Natural killer cell (primary cell): ENCODE measurements around the gene EPS15. TPM values are rescaled to one million over a fixed set of nuclear protein-coding genes. Genes with fewer than 3 reads are reported as not detected.
A peak's percentile ranks its signal among the peaks of the same experiment; 100 is the strongest.

Experiments
- ATAC-seq, 3 donors: fragments of 150-1000 bp in 2 of 3; fragments of 200-7000 bp in 1 of 3; cut with Tn5 transposase; 1 replicate in 1 of 3; 2 replicates in 2 of 3; pipeline ENCODE4 v1.10.0; 2021; ENCODE audit warnings: mild to moderate bottlenecking in 2 of 3, moderate library complexity in 2 of 3
- DNase-seq, 2 donors: peaks; one replicate each; pipeline versions ENCODE4 v3.0.0 to v3.0.0-alpha.2; 2013 to 2021; ENCODE audit warnings: mixed read lengths in 1 of 2
- H3K27ac ChIP-seq: one replicate; pipeline ENCODE4 v1.5.1; 2013; ENCODE audit warnings: mild to moderate bottlenecking, low read length
- H3K27me3 ChIP-seq: one replicate; pipeline ENCODE4 v1.6.1; 2013; ENCODE audit warnings: low read length; ENCODE audit not compliant: control insufficient read depth, insufficient read depth
- H3K36me3 ChIP-seq: one replicate; pipeline ENCODE4 v1.6.1; 2013; ENCODE audit warnings: low read length; ENCODE audit not compliant: control insufficient read depth, insufficient read depth
- H3K4me1 ChIP-seq: one replicate; pipeline ENCODE4 v1.6.1; 2013; ENCODE audit warnings: low read length; ENCODE audit not compliant: control insufficient read depth, insufficient read depth
- H3K4me3 ChIP-seq: one replicate; pipeline ENCODE4 v1.5.1; 2013; ENCODE audit warnings: low read length
- H3K9me3 ChIP-seq: one replicate; pipeline ENCODE4 v1.6.1; 2013; ENCODE audit warnings: low read length; ENCODE audit not compliant: control insufficient read depth, insufficient read depth
- H3K27ac Mint-ChIP-seq, 2 donors: one replicate each; pipeline ENCODE4 v1.8.0; 2022; ENCODE audit warnings: mild to moderate bottlenecking in 2 of 2, mixed read lengths in 2 of 2, moderate library complexity in 1 of 2
- H3K27me3 Mint-ChIP-seq, 2 donors: one replicate each; pipeline ENCODE4 v1.8.0; 2022; ENCODE audit warnings: low read depth in 2 of 2, mixed read lengths in 2 of 2
- H3K36me3 Mint-ChIP-seq: one replicate; pipeline ENCODE4 v1.8.0; 2022; ENCODE audit warnings: mixed read lengths
- H3K4me1 Mint-ChIP-seq, 2 donors: one replicate each; pipeline ENCODE4 v1.8.0; 2022; ENCODE audit warnings: mixed read lengths in 2 of 2
- H3K4me3 Mint-ChIP-seq: one replicate; pipeline ENCODE4 v1.8.0; 2022; ENCODE audit warnings: mild to moderate bottlenecking, moderate library complexity, mixed read lengths
- H3K9me3 Mint-ChIP-seq, 2 donors: one replicate each; pipeline ENCODE4 v1.8.0; 2022; ENCODE audit warnings: mixed read lengths in 2 of 2
- WGBS: methylation state at CpG from one replicate; pipeline ENCODE4 v1.1.7; 2013; ENCODE audit warnings: missing lambda C conversion rate; ENCODE audit not compliant: insufficient coverage; 5-methylcytosine and 5-hydroxymethylcytosine counted together
- intact Hi-C: fragments of 100-400 bp; cut with micrococcal nuclease; formaldehyde crosslinking; loops from one replicate; pipeline ENCODE4 v1.14.2; 2022
- total RNA-seq, 4 donors: library from RNA; stranded (reverse); fragments of 120-200 nt in 1 of 4; gene quantifications; one replicate each; pipeline versions ENCODE4 v1.2.3 to v1.2.4, GENCODE V29; 2013 to 2022
- TF ChIP-seq, protein P1 (sequence below): fragments of 200-600 bp; IDR thresholded peaks from one replicate; pipeline ENCODE4 v1.8.0; 2022; ENCODE audit warnings: antibody characterized with exemption

Gene EPS15
- total RNA-seq, 3 donors from 2014 or later (not counting 1 experiment from before 2014, with no cell fraction given), result 92.7 to 127 (median 93.5) TPM

DNA sequence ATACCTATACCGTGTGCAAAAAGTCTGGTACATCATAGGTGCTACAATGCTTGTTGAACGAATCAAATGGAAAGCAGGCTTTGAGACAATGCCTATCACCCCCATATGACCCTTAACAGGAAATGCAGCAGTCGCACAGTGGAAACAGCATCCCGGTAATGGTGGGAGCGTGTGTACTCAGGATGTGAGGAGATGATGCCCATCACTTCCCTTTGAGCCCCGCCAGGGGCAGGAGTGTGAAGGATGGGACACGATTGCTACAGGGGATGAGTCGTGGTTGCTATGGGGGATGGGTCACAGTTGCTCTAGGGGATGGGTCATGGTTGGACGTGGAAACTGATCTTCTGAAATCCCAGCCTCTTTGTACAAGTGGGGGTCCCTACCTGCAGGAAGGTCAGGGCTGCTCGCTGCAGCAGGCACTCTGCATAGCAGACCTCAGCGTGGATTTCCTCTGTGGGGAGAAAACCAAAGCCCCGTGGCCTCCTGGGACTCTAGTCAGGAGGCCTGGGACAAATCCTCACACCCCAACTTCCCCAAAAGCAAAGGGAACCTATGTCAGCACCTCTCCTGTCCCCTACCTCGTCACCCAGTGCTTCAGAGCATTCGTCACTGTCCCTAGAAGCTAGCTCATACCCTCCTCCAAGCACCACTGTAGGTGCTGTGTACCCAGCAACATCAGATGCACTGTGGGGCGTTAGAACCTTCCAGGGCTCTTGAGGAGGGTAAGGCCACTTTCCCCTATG lies 208.0 kb downstream of the EPS15 start:
- no peak for DNase-seq
- Histone ChIP-seq H3K27ac (no peak overlapping the region), H3K36me3 (no peaks in the 10 kb centered on the region), H3K9me3 (no peaks in the 10 kb centered on the region), H3K4me1 (no peaks in the 10 kb centered on the region), H3K4me3 (no peak overlapping the region), H3K27me3 (no peaks in the 10 kb centered on the region)
- Mint-ChIP-seq H3K27me3 (no peaks in the 10 kb centered on the region), H3K9me3 (no peaks in the 10 kb centered on the region), H3K27ac (peak overlapping the region in 1 of 2 donors; percentile 40), H3K4me3 (no peak overlapping the region), H3K4me1 (peaks cover 0 to 6% of the 10 kb centered on the region in 2 donors), H3K36me3 (no peaks in the 10 kb centered on the region)
- ATAC-seq, result no peak
- intact Hi-C loops, result no loop called here
- TF ChIP-seq, protein P1, sequence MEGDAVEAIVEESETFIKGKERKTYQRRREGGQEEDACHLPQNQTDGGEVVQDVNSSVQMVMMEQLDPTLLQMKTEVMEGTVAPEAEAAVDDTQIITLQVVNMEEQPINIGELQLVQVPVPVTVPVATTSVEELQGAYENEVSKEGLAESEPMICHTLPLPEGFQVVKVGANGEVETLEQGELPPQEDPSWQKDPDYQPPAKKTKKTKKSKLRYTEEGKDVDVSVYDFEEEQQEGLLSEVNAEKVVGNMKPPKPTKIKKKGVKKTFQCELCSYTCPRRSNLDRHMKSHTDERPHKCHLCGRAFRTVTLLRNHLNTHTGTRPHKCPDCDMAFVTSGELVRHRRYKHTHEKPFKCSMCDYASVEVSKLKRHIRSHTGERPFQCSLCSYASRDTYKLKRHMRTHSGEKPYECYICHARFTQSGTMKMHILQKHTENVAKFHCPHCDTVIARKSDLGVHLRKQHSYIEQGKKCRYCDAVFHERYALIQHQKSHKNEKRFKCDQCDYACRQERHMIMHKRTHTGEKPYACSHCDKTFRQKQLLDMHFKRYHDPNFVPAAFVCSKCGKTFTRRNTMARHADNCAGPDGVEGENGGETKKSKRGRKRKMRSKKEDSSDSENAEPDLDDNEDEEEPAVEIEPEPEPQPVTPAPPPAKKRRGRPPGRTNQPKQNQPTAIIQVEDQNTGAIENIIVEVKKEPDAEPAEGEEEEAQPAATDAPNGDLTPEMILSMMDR, result no peak
- WGBS, result 31% methylated on average over 13 of the region's 15 CpGs

GRCh38 chr1:51309291-51309690 lies 209.8 kb downstream of the EPS15 start:
- intact Hi-C loops, result no loop called here
- no peaks in the 10 kb centered on the region for H3K9me3 ChIP-seq
- no peak for DNase-seq
- Mint-ChIP-seq H3K4me3 (no peak overlapping the region), H3K27me3 (no peaks in the 10 kb centered on the region), H3K27ac (no peak overlapping the region), H3K36me3 (no peaks in the 10 kb centered on the region), H3K9me3 (no peaks in the 10 kb centered on the region), H3K4me1 (peaks cover 0 to 6% of the 10 kb centered on the region in 2 donors)
- no peak overlapping the region for H3K4me3 ChIP-seq
- H3K36me3 ChIP-seq, result no peaks in the 10 kb centered on the region
- H3K4me1 ChIP-seq, result no peaks in the 10 kb centered on the region
- no peaks in the 10 kb centered on the region for H3K27me3 ChIP-seq
- no peak for ATAC-seq
- 91% methylated on average over 7 of the region's 8 CpGs for WGBS
- TF ChIP-seq, protein P1, result no peak
- no peak overlapping the region for H3K27ac ChIP-seq

- Mint-ChIP-seq H3K4me3 (no peak overlapping the region), H3K27me3 (no peaks in the 10 kb centered on the region), H3K27ac (no peak overlapping the region), H3K4me1 (peaks cover 0 to 6% of the 10 kb centered on the region in 2 donors), H3K36me3 (no peaks in the 10 kb centered on the region), H3K9me3 (no peaks in the 10 kb centered on the region)
- H3K4me3 ChIP-seq, result no peak overlapping the region
- H3K27ac ChIP-seq, result no peak overlapping the region
- ATAC-seq (no peak), DNase-seq (no peak)
- H3K36me3 ChIP-seq, result no peaks in the 10 kb centered on the region
- 88% methylated on average over 6 of the region's 6 CpGs for WGBS
- H3K4me1 ChIP-seq, result no peaks in the 10 kb centered on the region
- TF ChIP-seq, protein P1, result no peak
- H3K9me3 ChIP-seq, result no peaks in the 10 kb centered on the region
- intact Hi-C loops, result no loop called here
- no peaks in the 10 kb centered on the region for H3K27me3 ChIP-seq
Measured at GRCh38 chr1:51308636-51309035, 210.4 kb downstream of the EPS15 start.

- Mint-ChIP-seq H3K36me3 (no peaks in the 10 kb centered on the region), H3K4me3 (no peak overlapping the region), H3K4me1 (peaks cover 0 to 6% of the 10 kb centered on the region in 2 donors), H3K9me3 (no peaks in the 10 kb centered on the region), H3K27ac (no peak overlapping the region), H3K27me3 (no peaks in the 10 kb centered on the region)
- H3K36me3 ChIP-seq, result no peaks in the 10 kb centered on the region
- WGBS, result 87% methylated on average over 5 of the region's 5 CpGs
- TF ChIP-seq, protein P1, result no peak
- ATAC-seq, result no peak
- H3K4me1 ChIP-seq, result no peaks in the 10 kb centered on the region
- intact Hi-C loops, result no loop called here
- H3K27ac ChIP-seq, result no peak overlapping the region
- H3K27me3 ChIP-seq, result no peaks in the 10 kb centered on the region
- no peak overlapping the region for H3K4me3 ChIP-seq
- H3K9me3 ChIP-seq, result no peaks in the 10 kb centered on the region
- no peak for DNase-seq
Measured at GRCh38 chr1:51306950-51307349, 212.1 kb downstream of the EPS15 start.
